Lower leg skin (tissue), 4 donors: ENCODE results near the gene CCNL1. TPM values are rescaled to one million over a fixed set of nuclear protein-coding genes. Genes with fewer than 3 reads are reported as not detected.
"Not testable (repeated sequence)": the region's sequence is repeated elsewhere in the genome, so short reads cannot be mapped to it uniquely, and the experiment has no call there.

Source experiments
- DNase-seq, 2 donors: peaks; one replicate each; pipeline ENCODE4 v3.0.0-alpha.2; 2019; ENCODE audit warnings: low spot score in 2 of 2
- H3K4me3 ChIP-seq: fragments of 200-600 bp; sonication (generic); 2 replicates; pipeline ENCODE4 v1.5.1; 2017; ENCODE audit warnings: mild to moderate bottlenecking, low read depth; ENCODE audit not compliant: poor library complexity, severe bottlenecking
- POLR2A ChIP-seq, 2 donors: fragments of 450-650 bp; IDR thresholded peaks; one replicate each; pipeline ENCODE4 v1.6.1; 2016 to 2017; ENCODE audit warnings: antibody characterized with exemption in 2 of 2, mild to moderate bottlenecking in 1 of 2, moderate library complexity in 1 of 2
- WGBS, 2 donors: methylation state at CpG; one replicate each; pipeline ENCODE4 v1.1.5; 2018; 5-methylcytosine and 5-hydroxymethylcytosine counted together
- intact Hi-C: fragments of 100-400 bp; cut with DNase I; formaldehyde crosslinking; loops from one replicate; pipeline ENCODE4 v1.15.0; 2023; ENCODE audit warnings: low total_unique reads
- total RNA-seq, 4 donors: library from RNA; depleted of rRNA; stranded (reverse); fragments of >200 nt; gene quantifications; one replicate each; pipeline ENCODE4 v1.1.0, GENCODE V29; 2016
- TF ChIP-seq, protein P1 (sequence below), 3 donors: fragments of 450-650 bp; IDR thresholded peaks; one replicate each; pipeline ENCODE4 v1.5.1; 2016; ENCODE audit warnings: antibody characterized with exemption in 3 of 3, mild to moderate bottlenecking in 3 of 3, moderate library complexity in 2 of 3

The CCNL1 gene
- total RNA-seq, 4 donors from 2014 or later = 113 to 308 (median 155) TPM

DNA sequence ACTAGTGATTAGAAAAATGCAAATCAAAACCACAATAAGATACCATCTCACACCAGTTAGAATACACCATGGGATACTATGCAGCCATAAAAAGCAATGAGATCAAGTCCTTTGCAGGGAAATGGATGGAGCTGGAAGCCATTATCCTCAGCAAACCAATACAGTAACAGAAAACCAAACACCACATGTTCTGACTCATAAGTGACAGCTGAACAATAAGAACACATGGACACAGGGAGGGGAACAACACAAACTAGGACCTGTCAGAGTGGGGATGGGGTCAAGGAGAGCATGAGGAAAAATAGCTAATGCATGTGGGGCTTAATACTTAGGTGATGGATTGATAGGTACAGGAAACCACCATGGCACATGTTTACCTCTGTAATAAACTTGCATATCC is 36.0 kb upstream of the CCNL1 start:
- intact Hi-C loops = no loop called here

DNA sequence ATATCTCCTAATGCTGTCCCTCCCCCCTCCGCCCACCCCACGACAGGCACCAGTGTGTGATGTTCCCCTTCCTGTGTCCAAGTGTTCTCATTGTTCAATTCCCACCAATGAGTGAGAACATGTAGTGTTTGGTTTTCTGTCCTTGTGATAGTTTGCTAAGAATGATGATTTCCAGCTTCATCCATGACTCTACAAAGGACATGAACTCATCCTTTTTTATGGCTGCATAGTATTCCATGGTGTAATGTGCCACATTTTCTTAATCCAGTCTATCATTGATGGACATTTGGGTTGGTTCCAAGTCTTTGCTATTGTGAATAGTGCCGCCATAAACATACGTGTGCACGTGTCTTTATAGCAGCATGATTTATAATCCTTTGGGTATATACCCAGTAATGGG is 31.2 kb upstream of the CCNL1 start:
- DNase-seq, intact Hi-C loops, H3K4me3 ChIP-seq: not testable (repeated sequence)
- WGBS, 2 donors = 95 to 97% methylated on average over 5 of the region's 5 CpGs

More for the DNA sequence above, 36.0 kb upstream of the CCNL1 start:
- TF ChIP-seq, protein P1, sequence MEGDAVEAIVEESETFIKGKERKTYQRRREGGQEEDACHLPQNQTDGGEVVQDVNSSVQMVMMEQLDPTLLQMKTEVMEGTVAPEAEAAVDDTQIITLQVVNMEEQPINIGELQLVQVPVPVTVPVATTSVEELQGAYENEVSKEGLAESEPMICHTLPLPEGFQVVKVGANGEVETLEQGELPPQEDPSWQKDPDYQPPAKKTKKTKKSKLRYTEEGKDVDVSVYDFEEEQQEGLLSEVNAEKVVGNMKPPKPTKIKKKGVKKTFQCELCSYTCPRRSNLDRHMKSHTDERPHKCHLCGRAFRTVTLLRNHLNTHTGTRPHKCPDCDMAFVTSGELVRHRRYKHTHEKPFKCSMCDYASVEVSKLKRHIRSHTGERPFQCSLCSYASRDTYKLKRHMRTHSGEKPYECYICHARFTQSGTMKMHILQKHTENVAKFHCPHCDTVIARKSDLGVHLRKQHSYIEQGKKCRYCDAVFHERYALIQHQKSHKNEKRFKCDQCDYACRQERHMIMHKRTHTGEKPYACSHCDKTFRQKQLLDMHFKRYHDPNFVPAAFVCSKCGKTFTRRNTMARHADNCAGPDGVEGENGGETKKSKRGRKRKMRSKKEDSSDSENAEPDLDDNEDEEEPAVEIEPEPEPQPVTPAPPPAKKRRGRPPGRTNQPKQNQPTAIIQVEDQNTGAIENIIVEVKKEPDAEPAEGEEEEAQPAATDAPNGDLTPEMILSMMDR (IDR thresholded peaks at IDR 0.05) = no peak
- TF ChIP-seq POLR2A (IDR thresholded peaks at IDR 0.05) = no peak
- no peak overlapping the region for H3K4me3 ChIP-seq
- no peak for DNase-seq

DNA sequence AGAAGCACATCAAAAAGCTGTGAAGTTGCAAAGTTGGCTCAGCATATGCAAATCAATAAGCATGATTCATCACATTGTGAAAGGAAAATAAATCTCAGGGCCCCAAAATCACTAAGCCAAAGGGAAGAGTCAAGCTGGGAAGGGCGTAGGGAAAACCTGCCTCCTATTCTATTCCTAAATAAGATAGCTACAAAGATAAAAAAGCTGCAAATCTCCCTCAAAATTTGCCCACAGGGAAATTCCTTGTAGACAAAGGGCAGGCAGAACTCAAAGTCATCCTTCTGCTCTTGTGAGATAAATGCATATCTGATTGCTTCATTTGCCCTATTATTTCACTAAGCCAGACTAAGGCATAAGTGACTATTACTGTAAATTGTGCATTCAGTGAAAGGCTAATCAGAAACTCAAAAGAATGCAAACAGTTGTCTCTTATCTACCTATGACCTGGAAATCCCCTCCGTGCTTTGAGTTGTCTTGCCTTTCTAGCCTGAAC is 30.5 kb upstream of the CCNL1 start:
- intact Hi-C loops = no loop called here
- 33 to 57% methylated on average over 2 of the region's 2 CpGs for WGBS, 2 donors
- H3K4me3 ChIP-seq = no peak overlapping the region
- TF ChIP-seq POLR2A (IDR thresholded peaks at IDR 0.05) = no peak
- TF ChIP-seq, protein P1 (IDR thresholded peaks at IDR 0.05) = no peak
- no peak for DNase-seq

DNA sequence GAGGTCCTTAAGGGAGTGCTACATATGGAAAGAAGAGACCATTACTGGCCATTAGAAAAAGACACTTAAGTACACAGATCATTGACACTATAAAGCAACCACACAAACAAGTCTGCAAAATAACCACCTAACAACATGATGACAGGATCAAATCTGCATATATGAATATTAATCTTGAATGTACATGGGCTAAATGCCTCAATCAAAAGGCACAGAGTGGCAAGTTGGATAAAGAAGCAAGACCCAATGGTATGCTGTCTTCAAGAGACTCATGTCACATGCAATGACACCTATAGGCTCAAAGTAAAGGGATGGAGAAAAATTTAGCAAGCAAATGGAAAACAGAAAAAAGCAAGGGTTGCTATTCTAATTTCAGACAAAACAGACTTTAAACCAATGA is 28.4 kb upstream of the CCNL1 start:
- H3K4me3 ChIP-seq = no peak overlapping the region
- DNase-seq = no peak
- intact Hi-C loops = no loop called here
- TF ChIP-seq POLR2A (IDR thresholded peaks at IDR 0.05) = no peak
- TF ChIP-seq, protein P1 (IDR thresholded peaks at IDR 0.05) = no peak

DNA sequence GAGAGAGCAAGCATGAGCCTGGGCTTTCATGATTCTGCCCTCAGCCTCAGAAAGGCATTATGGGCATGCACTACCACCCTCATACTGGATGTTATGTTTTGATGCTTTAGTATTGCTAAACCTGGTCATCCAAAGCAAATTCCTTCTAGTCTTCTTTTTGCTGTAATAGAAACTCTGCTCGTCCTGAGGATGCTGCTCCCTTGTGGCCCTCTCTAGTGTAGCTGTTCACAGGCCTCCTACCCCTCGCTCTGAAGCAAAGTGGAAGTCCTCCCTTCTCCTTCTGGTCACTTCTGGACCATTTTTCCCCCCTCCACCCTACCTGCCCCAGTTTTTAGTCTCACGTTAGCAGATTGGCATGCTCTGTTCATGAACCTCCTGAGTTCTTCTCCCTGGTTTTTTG is 22.9 kb upstream of the CCNL1 start:
- TF ChIP-seq, protein P1 (IDR thresholded peaks at IDR 0.05) = no peak
- no peak for TF ChIP-seq POLR2A (IDR thresholded peaks at IDR 0.05)
- 90 to 98% methylated on average over 3 of the region's 3 CpGs for WGBS, 2 donors

DNA sequence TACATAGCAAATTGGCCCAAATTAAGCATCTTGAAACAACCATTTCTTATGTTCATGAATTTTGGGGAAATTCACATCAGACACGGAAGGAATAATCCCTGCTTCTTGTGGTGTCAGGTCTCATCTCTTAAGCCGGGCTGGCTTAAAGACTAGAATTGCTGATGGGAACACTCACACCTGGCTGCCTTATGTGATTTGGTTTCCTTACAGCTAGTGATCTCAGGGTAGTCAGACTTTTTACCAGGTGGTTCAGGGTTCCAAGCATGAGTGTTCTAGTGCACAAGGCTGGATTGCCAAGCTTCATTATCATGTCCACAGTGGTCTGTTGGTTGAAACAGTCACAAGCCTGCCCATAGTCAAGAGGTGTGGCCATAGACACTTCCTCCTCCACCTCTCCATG is 20.3 kb upstream of the CCNL1 start:
- 79 to 82% methylated on average over 2 of the region's 2 CpGs for WGBS, 2 donors
- intact Hi-C loops = no loop called here
- no peak for DNase-seq
- TF ChIP-seq, protein P1 (IDR thresholded peaks at IDR 0.05) = no peak
- TF ChIP-seq POLR2A (IDR thresholded peaks at IDR 0.05) = no peak
- no peak overlapping the region for H3K4me3 ChIP-seq

More for the DNA sequence above, 22.9 kb upstream of the CCNL1 start:
- intact Hi-C loops = no loop called here
- H3K4me3 ChIP-seq = no peak overlapping the region
- DNase-seq = no peak
